HepG2 (cell line): ENCODE results near the gene UBC. TPM values are rescaled to one million over a fixed set of nuclear protein-coding genes. Genes with fewer than 3 reads are reported as not detected.
A peak's percentile ranks its signal among the peaks of the same experiment; 100 is the strongest.

Experiments used
- DNMT3B ChIP-seq: conservative IDR thresholded peaks from 2 replicates; pipeline ENCODE4 v1.6.1; 2016; ENCODE audit warnings: missing biosample characterization, control low read depth
- ESRRA ChIP-seq: sonication (generic); formaldehyde crosslinking; IDR thresholded peaks from 2 replicates; pipeline ENCODE4 v1.5.1; 2020; ENCODE audit warnings: mild to moderate bottlenecking, low read depth, missing genetic modification reagents
- HDAC1 ChIP-seq: sonication (generic); formaldehyde crosslinking; IDR thresholded peaks from 2 replicates; pipeline ENCODE4 v1.5.1; 2020; ENCODE audit warnings: mild to moderate bottlenecking, missing genetic modification reagents
- HHEX ChIP-seq: IDR thresholded peaks from 2 replicates; pipeline ENCODE4 v1.6.1; 2016; ENCODE audit warnings: control low read depth
- ISL2 ChIP-seq: sonication (generic); formaldehyde crosslinking; IDR thresholded peaks from 2 replicates; pipeline ENCODE4 v1.5.0; 2020; ENCODE audit warnings: missing genetic modification reagents
- MAFG ChIP-seq: sonication (generic); formaldehyde crosslinking; IDR thresholded peaks from 2 replicates; pipeline ENCODE4 v1.5.1; 2020; ENCODE audit warnings: mild to moderate bottlenecking, missing genetic modification reagents
- MXI1 ChIP-seq: IDR thresholded peaks from 3 replicates; pipeline ENCODE4 v1.6.1; 2012; ENCODE audit warnings: low read depth, low read length, inconsistent platforms, borderline replicate concordance
- NFRKB ChIP-seq: fragments of 450-650 bp; IDR thresholded peaks from 2 replicates; pipeline ENCODE4 v1.6.1; 2017
- NR2C2 ChIP-seq: sonication (generic); formaldehyde crosslinking; IDR thresholded peaks from 2 replicates; pipeline ENCODE4 v1.4.0; 2020; ENCODE audit warnings: missing genetic modification reagents, mild to moderate bottlenecking, moderate library complexity, borderline replicate concordance
- NR2F1 ChIP-seq, 2 experiments: fragments of 450-650 bp in 1 of 2; formaldehyde crosslinking in 1 of 2; IDR thresholded peaks; 2 replicates each; pipeline versions ENCODE4 v1.5.0 to v1.6.1; 2016 to 2020; ENCODE audit warnings: mild to moderate bottlenecking in 1 of 2, missing compliant biosample characterization in 1 of 2, missing genetic modification reagents in 1 of 2, moderate library complexity in 1 of 2
- PCBP1 ChIP-seq: fragments of 200-400 bp; formaldehyde crosslinking; IDR thresholded peaks from 2 replicates; pipeline ENCODE4 v1.6.1; 2017; ENCODE audit warnings: mild to moderate bottlenecking, low read depth, low read length, borderline replicate concordance
- RBM39 ChIP-seq: fragments of 200-400 bp; formaldehyde crosslinking; IDR thresholded peaks from one replicate; pipeline ENCODE4 v1.6.1; 2018; ENCODE audit warnings: antibody characterized with exemption, mild to moderate bottlenecking, low read depth, low read length; ENCODE audit not compliant: poor library complexity, severe bottlenecking
- TGIF2 ChIP-seq: IDR thresholded peaks from 2 replicates; pipeline ENCODE4 v1.6.1; 2016; ENCODE audit warnings: control low read depth, missing compliant biosample characterization
- ZBTB25 ChIP-seq: IDR thresholded peaks from 2 replicates; pipeline ENCODE4 v1.6.1; 2018; ENCODE audit warnings: missing genetic modification reagents
- ZFP1 ChIP-seq: IDR thresholded peaks from 2 replicates; pipeline ENCODE4 v1.6.1; 2016
- ZNF142 ChIP-seq: sonication (generic); formaldehyde crosslinking; IDR thresholded peaks from 2 replicates; pipeline ENCODE4 v1.4.0; 2020; ENCODE audit warnings: missing genetic modification reagents
- ZNF564 ChIP-seq: sonication (generic); formaldehyde crosslinking; IDR thresholded peaks from 2 replicates; pipeline ENCODE4 v1.8.1; 2023; ENCODE audit warnings: mild to moderate bottlenecking, missing genetic modification reagents
- ZNF850 ChIP-seq: sonication (generic); formaldehyde crosslinking; conservative IDR thresholded peaks from 2 replicates; pipeline ENCODE4 v1.9.0; 2021; ENCODE audit warnings: mild to moderate bottlenecking, missing genetic modification reagents
- polyA plus RNA-seq, 8 experiments: library from polyadenylated mRNA; depleted of rRNA in 3 of 8; stranded (reverse) in 7 of 8; unstranded in 1 of 8; fragments of >200 nt; fragmentation: Illumina TruSeq in 4 of 8; extraction: Trizol in 4 of 8; gene quantifications; 2 replicates each; pipeline versions ENCODE4 v1.2.1 to v1.2.3, GENCODE V29; 2011 to 2016; ENCODE audit warnings: low read depth in 4 of 8, missing spikeins in 1 of 8, mixed read lengths in 1 of 8; ENCODE audit not compliant: insufficient read depth in 1 of 8
- total RNA-seq, 5 experiments: library from RNA; depleted of rRNA; stranded (reverse); fragments of >200 nt; fragmentation: Illumina TruSeq; extraction: Trizol; gene quantifications; 2 replicates each; pipeline ENCODE4 v1.2.3, GENCODE V29; 2016; ENCODE audit warnings: low read depth in 1 of 5
- TF ChIP-seq, protein P1 (sequence below): sonication (generic); formaldehyde crosslinking; IDR thresholded peaks from 2 replicates; pipeline ENCODE4 v1.4.0; 2020; ENCODE audit warnings: missing genetic modification reagents
- TF ChIP-seq, protein P2 (sequence below): sonication (generic); formaldehyde crosslinking; IDR thresholded peaks from 2 replicates; pipeline ENCODE4 v1.4.0; 2020; ENCODE audit warnings: missing genetic modification reagents, low read depth, mild to moderate bottlenecking, borderline replicate concordance

The UBC gene
- total and polyA plus RNA-seq, 2 of the 13 experiments (the other 11 are each of a cell fraction or from before 2014, with no cell fraction given), result 805 to 1,432 TPM

- TF ChIP-seq NR2F1 (CRISPR knock-in tag; IDR thresholded peaks at IDR 0.05) (no peak), HHEX (CRISPR knock-in tag) (no peak), ZNF142 (CRISPR knock-in tag) (peak; percentile 69; the same call in 1 of the 2 replicates), ISL2 (peak; percentile 59; the same call in 1 of the 2 replicates), MXI1 (peak; percentile 94; the same call in 2 of the 3 replicates), NFRKB (no peak), MAFG (CRISPR knock-in tag) (no peak), ZFP1 (CRISPR knock-in tag) (no peak), DNMT3B (CRISPR knock-in tag) (0 out of 2 replicates have a peak, but pooled peaks have one; percentile 58), ESRRA (CRISPR knock-in tag) (0 out of 2 replicates have a peak, but pooled peaks have one; percentile 25), ZNF564 (CRISPR knock-in tag) (peak; percentile 51; the same call in 1 of the 2 replicates), NR2C2 (CRISPR knock-in tag) (no peak), ZNF850 (no peak), HDAC1 (CRISPR knock-in tag) (peak; percentile 79), TGIF2 (peak; percentile 86), ZBTB25 (peak; percentile 52; the same call in 1 of the 2 replicates), PCBP1 (no peak), RBM39 (no peak)
- TF ChIP-seq, protein P1, sequence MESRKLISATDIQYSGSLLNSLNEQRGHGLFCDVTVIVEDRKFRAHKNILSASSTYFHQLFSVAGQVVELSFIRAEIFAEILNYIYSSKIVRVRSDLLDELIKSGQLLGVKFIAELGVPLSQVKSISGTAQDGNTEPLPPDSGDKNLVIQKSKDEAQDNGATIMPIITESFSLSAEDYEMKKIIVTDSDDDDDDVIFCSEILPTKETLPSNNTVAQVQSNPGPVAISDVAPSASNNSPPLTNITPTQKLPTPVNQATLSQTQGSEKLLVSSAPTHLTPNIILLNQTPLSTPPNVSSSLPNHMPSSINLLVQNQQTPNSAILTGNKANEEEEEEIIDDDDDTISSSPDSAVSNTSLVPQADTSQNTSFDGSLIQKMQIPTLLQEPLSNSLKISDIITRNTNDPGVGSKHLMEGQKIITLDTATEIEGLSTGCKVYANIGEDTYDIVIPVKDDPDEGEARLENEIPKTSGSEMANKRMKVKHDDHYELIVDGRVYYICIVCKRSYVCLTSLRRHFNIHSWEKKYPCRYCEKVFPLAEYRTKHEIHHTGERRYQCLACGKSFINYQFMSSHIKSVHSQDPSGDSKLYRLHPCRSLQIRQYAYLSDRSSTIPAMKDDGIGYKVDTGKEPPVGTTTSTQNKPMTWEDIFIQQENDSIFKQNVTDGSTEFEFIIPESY (CRISPR knock-in tag), result peak; percentile 48; the same call in 1 of the 2 replicates
- TF ChIP-seq, protein P2, sequence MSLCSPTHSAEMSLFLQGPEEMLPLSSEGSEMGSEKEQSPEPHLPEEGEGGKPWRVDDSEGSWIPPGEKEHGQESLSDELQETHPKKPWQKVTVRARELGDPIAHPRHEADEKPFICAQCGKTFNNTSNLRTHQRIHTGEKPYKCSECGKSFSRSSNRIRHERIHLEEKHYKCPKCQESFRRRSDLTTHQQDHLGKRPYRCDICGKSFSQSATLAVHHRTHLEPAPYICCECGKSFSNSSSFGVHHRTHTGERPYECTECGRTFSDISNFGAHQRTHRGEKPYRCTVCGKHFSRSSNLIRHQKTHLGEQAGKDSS (CRISPR knock-in tag), result no peak
Measured at GRCh38 chr12:124904306-124905098, 9.9 kb downstream of the UBC start (continued).
